Stimulated activated effector memory CD8-positive, alpha-beta T cell treated with anti-CD3 and anti-CD28 coated beads, Interleukin-12 subunit alpha, Interleukin-12 subunit beta, amount 100 ng/mL, for 72 hours (primary cell): ENCODE measurements around the gene ADAMTS16.
"Not testable (repeated sequence)": the region's sequence is repeated elsewhere in the genome, so short reads cannot be mapped to it uniquely, and the experiment has no call there.

Source experiments
- ATAC-seq: fragments of 150-1000 bp; cut with Tn5 transposase; 2 replicates; pipeline ENCODE4 v1.10.0; 2021
- DNase-seq, 2 donors: peaks; one replicate each; pipeline ENCODE4 v3.0.0; 2021 to 2022; ENCODE audit warnings: low spot score in 2 of 2
- H3K27ac Mint-ChIP-seq: one replicate; pipeline ENCODE4 v1.8.0; 2022; ENCODE audit warnings: mild to moderate bottlenecking, mixed read lengths
- H3K36me3 Mint-ChIP-seq: one replicate; pipeline ENCODE4 v1.8.0; 2022; ENCODE audit warnings: mild to moderate bottlenecking, mixed read lengths
- H3K4me1 Mint-ChIP-seq: one replicate; pipeline ENCODE4 v1.8.0; 2022; ENCODE audit warnings: mixed read lengths
- H3K4me3 Mint-ChIP-seq: one replicate; pipeline ENCODE4 v1.8.0; 2022; ENCODE audit warnings: mild to moderate bottlenecking, mixed read lengths
- H3K9me3 Mint-ChIP-seq: one replicate; pipeline ENCODE4 v1.8.0; 2022; ENCODE audit warnings: mixed read lengths

Gene ADAMTS16

DNA sequence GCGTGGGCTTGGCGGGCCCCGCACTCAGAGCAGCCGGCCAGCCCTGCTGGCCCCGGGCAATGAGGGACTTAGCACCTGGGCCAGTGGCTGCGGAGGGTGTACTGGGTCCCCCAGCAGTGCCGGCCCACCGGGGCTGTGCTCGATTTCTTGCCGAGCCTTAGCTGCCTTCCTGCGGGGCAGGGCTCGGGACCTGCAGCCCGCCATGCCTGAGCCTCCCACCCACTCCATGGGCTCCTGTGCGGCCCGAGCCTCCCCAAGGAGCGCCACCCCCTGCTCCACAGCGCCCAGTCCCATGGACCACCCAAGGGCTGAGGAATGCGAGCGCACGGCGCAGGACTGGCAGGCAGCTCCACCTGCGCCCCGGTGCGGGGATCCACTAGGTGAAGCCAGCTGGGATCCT is 2.3 kb upstream of the ADAMTS16 start:
- H3K4me3 Mint-ChIP-seq, H3K36me3 Mint-ChIP-seq, H3K27ac Mint-ChIP-seq, DNase-seq, ATAC-seq, H3K9me3 Mint-ChIP-seq: not testable (repeated sequence)
- peaks cover 11% of the 10 kb centered on the region for H3K4me1 Mint-ChIP-seq

DNA sequence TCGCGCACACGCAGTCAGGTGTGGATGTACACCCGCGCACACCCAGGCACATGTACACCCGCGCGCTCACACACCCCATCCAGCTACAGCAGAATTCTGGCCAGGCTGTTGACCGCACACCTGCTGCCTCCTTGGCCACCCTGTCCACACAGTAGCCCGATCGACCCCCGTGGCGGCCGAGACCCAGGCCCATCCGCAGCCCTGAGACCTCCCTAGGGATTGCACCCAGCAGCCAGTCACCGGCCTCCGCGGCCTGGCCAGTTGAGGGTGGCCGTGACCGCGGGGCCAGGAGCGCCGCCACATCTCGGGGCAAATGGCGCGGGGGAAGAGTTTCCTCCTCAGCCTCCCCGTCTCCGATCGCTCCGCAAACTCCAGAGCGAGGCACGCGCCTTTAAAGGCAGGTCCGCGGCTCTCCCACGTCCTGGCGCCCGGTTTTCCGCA is 774 bp upstream of the ADAMTS16 start:
- Mint-ChIP-seq H3K9me3 (no peaks in the 10 kb centered on the region), H3K4me3 (no peak overlapping the region), H3K27ac (no peak overlapping the region), H3K4me1 (peaks cover 11% of the 10 kb centered on the region), H3K36me3 (no peaks in the 10 kb centered on the region)
- no peak for DNase-seq
- ATAC-seq = no peak

DNA sequence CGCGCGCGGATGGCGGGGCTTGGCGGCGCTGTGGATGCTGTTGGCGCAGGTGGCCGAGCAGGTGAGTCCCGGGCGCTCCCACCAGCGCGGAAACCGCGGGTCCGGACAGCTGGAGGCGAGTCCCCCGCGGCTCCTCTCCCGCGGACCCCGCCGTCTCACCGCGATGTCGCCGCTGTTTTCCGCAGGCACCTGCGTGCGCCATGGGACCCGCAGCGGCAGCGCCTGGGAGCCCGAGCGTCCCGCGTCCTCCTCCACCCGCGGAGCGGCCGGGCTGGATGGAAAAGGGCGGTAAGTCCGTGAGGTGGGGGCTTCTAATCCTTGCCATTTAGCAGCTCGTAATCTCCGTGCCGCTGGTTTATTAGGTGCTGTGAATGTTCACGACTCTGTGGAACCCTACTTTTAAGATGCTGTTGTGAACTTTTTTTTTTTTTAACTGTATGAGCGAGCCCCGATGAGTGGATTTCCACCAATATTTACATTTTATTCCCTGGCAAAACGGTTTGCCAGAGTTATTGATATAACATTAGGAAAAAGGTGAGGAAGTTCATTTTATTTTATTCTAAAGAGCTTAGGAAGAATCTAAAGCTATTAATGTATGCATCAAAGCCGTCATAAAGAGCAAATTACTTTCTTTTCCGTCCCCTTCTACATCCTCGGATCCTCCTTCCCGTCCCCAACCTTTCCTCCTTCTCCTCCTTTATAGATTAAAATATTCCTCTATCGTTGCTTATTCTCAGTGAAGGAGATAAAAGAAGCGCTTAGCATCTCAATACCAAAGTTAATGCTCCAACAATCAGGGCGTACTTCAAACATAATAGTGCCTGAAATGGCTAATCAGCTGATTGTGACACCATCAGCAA is 579 bp downstream of the ADAMTS16 start:
- DNase-seq = no peak
- peaks cover 11% of the 10 kb centered on the region for H3K4me1 Mint-ChIP-seq
- H3K36me3 Mint-ChIP-seq = no peaks in the 10 kb centered on the region
- no peak overlapping the region for H3K27ac Mint-ChIP-seq
- no peak overlapping the region for H3K4me3 Mint-ChIP-seq
- no peaks in the 10 kb centered on the region for H3K9me3 Mint-ChIP-seq
- no peak for ATAC-seq

DNA sequence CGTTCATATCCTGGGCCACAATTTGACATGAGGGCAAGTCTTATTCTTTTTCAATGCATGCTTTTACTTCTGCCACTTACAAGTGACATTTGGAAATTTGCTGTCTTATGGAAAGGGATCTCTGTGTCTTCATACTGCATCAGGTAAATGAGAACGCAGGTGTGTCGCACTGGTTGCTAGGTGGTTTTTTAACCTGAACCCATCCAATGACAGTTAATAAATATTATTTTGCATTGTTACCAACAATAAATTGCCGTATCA is 1.1 kb downstream of the ADAMTS16 start:
- ATAC-seq = no peak
- H3K36me3 Mint-ChIP-seq = no peaks in the 10 kb centered on the region
- DNase-seq = no peak
- no peak overlapping the region for H3K27ac Mint-ChIP-seq
- H3K4me3 Mint-ChIP-seq = no peak overlapping the region
- peaks cover 11% of the 10 kb centered on the region for H3K4me1 Mint-ChIP-seq
- no peaks in the 10 kb centered on the region for H3K9me3 Mint-ChIP-seq

DNA sequence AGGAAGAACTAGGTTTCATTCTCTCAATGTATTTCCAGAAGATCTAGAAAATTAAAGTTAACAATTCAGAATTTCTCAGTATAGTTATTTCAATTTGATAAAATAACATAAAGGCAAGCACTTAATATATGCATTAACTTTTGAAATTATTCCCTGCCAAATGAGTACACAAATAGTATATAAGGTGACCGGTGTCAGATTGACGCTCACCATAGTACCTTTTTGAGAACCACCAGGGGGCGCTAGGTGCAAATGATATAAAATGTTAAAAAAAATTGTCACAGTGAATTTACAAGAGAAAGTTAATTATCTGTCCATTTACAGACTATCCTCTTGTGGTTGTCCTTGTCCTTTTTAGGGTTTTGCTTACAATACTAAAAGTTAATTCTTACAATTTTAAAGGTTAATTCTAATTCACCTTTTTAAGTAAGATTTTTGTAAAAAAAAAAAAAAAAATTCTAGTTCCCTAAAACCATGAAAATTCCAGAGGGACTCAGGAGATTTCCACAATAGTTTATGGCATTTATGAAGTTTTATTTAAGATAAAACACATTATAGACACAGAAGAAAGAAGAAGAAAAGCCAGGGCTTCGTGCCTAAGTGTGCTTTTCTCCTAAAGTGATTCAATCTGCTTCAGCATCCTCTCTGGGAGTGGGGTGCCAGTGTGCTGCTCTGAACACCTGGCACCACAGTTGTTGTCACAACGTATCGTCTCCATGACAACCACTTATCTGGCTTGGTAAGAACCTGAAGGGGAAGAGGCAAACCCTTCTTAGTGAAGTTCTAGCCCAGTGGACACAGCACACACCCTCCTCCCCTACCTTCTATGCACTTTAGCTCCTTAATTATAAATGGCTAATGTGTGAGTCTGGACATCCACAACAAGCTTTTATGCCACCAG is 1.7 kb downstream of the ADAMTS16 start:
- ATAC-seq (no peak), DNase-seq (peak in 1 of 2 donors; percentile 58)
- no peaks in the 10 kb centered on the region for H3K36me3 Mint-ChIP-seq
- no peaks in the 10 kb centered on the region for H3K9me3 Mint-ChIP-seq
- no peak overlapping the region for H3K27ac Mint-ChIP-seq
- H3K4me3 Mint-ChIP-seq = no peak overlapping the region
- peaks cover 11% of the 10 kb centered on the region for H3K4me1 Mint-ChIP-seq

DNA sequence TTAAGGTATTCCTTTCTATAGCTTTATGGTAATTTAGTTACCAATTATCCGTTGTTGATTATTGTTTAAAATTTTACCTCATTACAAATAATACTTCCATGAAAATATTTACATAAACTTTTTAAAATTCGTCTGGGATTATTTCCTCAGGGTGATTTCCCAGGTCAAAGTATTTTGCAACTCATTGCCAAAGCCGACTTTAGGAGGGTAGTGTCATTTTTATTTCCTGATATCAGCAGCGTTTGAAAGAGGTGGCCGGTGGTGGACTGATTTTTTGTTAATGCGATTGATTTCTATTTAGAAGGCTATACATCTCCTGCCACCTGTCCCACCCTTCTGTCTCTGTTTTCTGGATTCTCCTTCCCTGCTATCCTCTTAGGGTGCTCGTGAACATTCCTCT is 4.3 kb downstream of the ADAMTS16 start:
- no peak for DNase-seq

DNA sequence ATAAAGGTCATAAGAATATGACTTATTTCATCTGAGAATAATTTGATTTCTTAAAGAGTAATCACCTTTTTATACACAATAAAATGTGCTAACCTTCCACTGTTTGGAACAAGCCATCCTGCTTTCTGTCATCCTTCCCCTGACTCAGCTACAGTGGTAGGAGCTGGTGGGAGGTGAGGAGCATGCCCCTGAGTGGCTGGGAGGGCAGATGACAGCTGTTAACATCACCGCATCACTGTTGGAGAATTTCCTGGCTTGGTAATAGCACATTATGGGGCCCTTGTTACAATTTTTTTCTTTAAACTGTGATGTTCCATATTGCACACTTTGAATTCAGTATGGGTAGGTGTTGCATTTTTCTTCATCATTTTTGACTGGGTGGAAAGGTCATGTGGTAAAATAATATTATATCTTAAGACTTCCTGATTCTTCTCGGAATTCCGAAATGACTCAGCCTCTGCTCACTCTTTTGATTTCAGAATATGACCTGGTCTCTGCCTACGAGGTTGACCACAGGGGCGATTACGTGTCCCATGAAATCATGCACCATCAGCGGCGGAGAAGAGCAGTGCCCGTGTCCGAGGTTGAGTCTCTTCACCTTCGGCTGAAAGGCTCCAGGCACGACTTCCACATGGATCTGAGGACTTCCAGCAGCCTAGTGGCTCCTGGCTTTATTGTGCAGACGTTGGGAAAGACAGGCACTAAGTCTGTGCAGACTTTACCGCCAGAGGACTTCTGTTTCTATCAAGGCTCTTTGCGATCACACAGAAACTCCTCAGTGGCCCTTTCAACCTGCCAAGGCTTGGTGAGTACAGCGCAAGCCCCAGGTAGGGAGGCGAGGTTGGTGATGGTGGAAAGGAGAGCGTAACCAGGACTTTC is 5.8 kb downstream of the ADAMTS16 start:
- Mint-ChIP-seq H3K9me3 (peaks cover 2% of the 10 kb centered on the region), H3K27ac (no peak overlapping the region), H3K4me3 (no peak overlapping the region), H3K4me1 (peaks cover 4% of the 10 kb centered on the region), H3K36me3 (no peaks in the 10 kb centered on the region)
- ATAC-seq = no peak
- no peak for DNase-seq

More for the DNA sequence above, 4.3 kb downstream of the ADAMTS16 start:
- no peak overlapping the region for H3K27ac Mint-ChIP-seq
- ATAC-seq = no peak
- no peaks in the 10 kb centered on the region for H3K36me3 Mint-ChIP-seq
- H3K9me3 Mint-ChIP-seq = no peaks in the 10 kb centered on the region
- peaks cover 6% of the 10 kb centered on the region for H3K4me1 Mint-ChIP-seq
- H3K4me3 Mint-ChIP-seq = no peak overlapping the region

DNA sequence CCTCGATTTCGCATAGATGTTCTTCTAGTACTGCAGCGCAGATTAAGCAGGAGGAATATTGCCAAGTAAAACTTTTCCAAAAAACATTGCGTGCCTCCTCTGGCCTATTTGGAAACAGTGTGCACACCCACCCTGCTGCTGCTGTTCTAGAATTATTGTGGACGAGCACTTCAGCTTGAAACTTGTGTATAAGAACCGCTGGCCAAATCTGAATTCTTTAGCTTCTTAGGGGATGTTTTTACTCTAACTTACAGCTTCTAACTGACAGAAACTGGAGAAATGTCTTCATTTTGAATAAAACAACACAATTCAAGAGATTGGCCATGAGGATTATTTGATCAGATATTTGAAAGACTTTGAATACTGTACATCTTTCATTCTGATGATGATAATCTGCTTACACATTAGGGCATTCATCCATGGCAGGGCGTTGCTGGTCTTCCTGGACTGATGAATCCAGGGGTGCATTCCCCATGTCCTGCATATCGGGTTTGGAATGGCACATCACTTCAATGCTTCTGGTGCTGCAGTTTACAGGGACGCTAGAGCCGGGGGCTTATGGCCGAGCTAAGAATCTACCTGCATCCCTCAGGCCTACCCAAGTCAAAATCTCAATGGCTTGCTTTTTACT is 6.5 kb downstream of the ADAMTS16 start:
- Mint-ChIP-seq H3K9me3 (peaks cover 3% of the 10 kb centered on the region), H3K27ac (no peak overlapping the region), H3K36me3 (no peaks in the 10 kb centered on the region), H3K4me3 (no peak overlapping the region), H3K4me1 (no peaks in the 10 kb centered on the region)
- no peak for DNase-seq
- no peak for ATAC-seq

DNA sequence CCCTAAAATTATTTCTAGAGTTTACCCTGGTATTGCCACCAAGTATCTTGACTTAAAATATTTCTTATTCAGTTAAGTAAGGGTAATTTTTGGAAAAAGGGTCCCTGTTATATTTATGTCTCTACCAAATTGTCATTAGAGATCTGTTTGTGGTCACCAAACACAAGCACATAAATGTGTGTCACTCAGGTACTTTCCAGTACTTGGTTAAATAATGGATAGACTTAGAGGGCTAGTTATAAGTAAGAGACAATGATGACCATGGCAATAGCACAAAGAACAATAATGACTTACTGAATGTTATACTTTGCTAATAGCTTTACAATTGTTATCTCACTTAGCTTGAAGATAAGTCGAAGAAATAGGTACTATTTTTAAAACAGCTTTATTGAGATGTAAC is 9.0 kb downstream of the ADAMTS16 start:
- Mint-ChIP-seq H3K36me3 (no peaks in the 10 kb centered on the region), H3K4me1 (no peaks in the 10 kb centered on the region), H3K4me3 (no peak overlapping the region), H3K27ac (no peak overlapping the region), H3K9me3 (peaks cover 3% of the 10 kb centered on the region)
- ATAC-seq (no peak), DNase-seq (no peak)

DNA sequence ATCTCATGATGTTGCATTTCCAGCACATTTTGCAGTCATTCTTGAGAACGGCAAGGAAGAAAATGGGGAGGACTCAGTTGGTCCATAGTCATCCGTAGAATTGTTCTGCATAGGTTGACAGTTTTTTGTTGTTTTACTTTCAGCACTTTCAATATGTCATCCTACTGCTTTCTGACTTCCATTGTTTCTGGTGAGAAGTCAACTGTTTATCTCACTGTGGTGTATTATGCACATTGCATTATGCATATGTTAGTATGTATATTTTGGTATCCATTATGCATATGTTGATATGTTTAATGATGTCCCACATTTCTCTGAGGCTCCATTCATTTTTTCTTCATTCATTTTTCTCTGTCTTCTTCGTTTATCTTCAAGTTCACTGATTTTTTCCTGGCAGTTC is 10.5 kb downstream of the ADAMTS16 start:
- no peak for DNase-seq
- H3K27ac Mint-ChIP-seq = no peak overlapping the region
- no peak for ATAC-seq
- no peaks in the 10 kb centered on the region for H3K4me1 Mint-ChIP-seq
- H3K9me3 Mint-ChIP-seq = peaks cover 9% of the 10 kb centered on the region
- no peak overlapping the region for H3K4me3 Mint-ChIP-seq
- H3K36me3 Mint-ChIP-seq = no peaks in the 10 kb centered on the region

DNA sequence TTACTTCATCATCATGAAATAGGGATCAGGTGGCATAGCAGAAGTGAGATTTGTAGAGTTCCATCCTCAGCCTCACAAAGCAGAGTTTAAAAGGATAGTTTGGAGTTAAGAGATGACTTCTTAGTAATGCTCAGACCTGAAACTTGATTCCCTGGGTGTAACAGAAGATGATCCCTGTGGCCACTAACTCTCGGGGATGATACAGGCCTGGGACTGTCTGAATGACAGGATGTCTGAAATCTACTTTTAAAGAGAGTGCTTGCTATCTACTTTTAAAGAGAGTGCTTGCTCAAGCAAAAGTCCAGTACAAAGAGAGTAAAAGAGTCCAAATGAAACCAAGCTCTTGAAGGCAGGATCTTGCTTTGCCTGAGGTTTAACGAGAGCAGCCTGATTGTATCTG is 14.6 kb downstream of the ADAMTS16 start:
- no peak for DNase-seq
- Mint-ChIP-seq H3K4me3 (no peak overlapping the region), H3K9me3 (peaks cover 11% of the 10 kb centered on the region), H3K4me1 (no peaks in the 10 kb centered on the region), H3K36me3 (no peaks in the 10 kb centered on the region), H3K27ac (no peak overlapping the region)
- ATAC-seq = no peak

DNA sequence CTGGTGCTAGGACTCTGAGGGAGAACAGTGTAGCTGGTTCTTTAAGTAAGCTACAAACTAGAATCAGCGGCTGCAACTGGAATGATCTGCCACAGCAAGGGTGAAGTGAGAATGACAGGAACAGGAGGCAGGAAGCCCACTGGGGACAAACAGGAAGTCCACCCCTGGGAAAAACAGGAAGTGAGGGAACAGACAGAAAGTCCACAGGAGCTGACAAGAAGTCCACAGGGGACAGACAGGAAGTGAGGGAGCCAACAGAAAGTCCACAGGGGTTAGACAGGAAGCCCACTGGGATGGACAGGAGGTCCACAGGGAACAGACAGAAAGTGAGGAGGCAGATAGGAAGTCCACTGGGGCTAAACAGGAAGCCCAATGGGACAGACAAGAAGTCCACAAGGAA is 15.5 kb downstream of the ADAMTS16 start:
- Mint-ChIP-seq H3K27ac (peak overlapping the region; percentile 35), H3K4me1 (no peaks in the 10 kb centered on the region), H3K9me3 (peaks cover 11% of the 10 kb centered on the region), H3K4me3 (no peak overlapping the region), H3K36me3 (no peaks in the 10 kb centered on the region)
- ATAC-seq = no peak
- no peak for DNase-seq

DNA sequence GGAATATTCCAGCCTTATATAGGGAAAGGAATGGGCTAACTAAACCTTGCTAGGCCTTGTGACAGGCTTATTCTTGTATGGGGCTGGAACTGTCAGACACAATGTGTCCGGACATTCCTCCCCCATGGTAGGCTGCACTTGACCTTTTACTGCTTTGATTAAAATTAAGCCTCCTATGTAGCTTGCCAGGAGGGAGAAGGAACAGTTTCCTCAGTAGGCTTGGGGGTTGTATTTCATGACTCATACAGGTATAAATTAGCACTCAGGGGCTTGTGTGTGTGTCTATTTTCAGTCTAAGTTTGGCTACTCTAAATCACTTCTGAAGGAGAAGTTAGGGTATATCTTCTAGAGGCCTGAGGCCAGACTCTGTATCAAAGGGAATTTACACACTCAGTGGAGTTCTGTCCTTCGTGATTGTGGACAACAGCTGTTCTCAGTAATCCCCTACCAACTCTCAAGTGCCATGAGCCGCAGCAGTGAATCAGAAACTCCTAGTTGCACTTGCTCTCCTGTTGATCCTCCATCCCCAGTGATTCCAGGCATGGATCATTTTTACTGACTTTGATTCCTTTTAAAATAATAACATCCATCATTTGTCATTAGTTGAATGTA is 16.4 kb downstream of the ADAMTS16 start:
- DNase-seq (no peak), ATAC-seq (no peak)
- no peaks in the 10 kb centered on the region for H3K4me1 Mint-ChIP-seq
- no peaks in the 10 kb centered on the region for H3K36me3 Mint-ChIP-seq
- peaks cover 8% of the 10 kb centered on the region for H3K9me3 Mint-ChIP-seq
- H3K27ac Mint-ChIP-seq = no peak overlapping the region
- no peak overlapping the region for H3K4me3 Mint-ChIP-seq

DNA sequence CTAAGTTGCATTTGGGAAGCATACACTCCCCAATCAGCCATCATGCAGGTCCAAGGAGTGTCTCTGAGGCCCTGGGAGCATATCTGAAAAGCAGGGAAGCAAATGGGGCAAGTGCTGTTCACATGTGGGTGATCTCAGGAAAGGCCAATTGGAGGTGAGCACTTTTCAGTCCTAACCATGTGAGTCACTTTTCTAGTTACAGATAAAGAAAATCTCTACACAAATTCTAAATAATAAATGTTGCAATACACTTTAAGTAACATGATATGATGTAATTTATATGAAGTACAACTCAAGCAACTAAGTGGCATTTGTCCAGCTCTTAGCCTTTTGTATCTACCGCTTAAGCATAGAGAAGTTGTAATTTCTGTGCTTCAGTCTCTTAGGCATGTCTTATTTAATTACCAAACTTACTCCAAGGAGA is 18.4 kb downstream of the ADAMTS16 start:
- no peak for DNase-seq
- ATAC-seq = no peak
- Mint-ChIP-seq H3K4me1 (no peaks in the 10 kb centered on the region), H3K27ac (no peak overlapping the region), H3K9me3 (peaks cover 8% of the 10 kb centered on the region), H3K4me3 (no peak overlapping the region), H3K36me3 (no peaks in the 10 kb centered on the region)
